Upper lobe of left lung (tissue), 4 donors: ENCODE measurements around the gene PNPLA2.

Experiments
- CTCF ChIP-seq, 6 experiments: fragments of 450-650 bp in 4 of 6; fragments of 200-600 bp in 2 of 6; sonication (generic) in 2 of 6; IDR thresholded peaks; one replicate each; pipeline ENCODE4 v1.5.1; 2016 to 2019; ENCODE audit warnings: antibody characterized with exemption in 6 of 6
- EP300 ChIP-seq, 4 donors: sonication (generic); formaldehyde crosslinking; IDR thresholded peaks; one replicate each; pipeline ENCODE4 v1.5.1; 2017; ENCODE audit warnings: antibody characterized with exemption in 4 of 4, control low read depth in 2 of 4
- POLR2A ChIP-seq, 4 donors: fragments of 450-650 bp; IDR thresholded peaks; one replicate each; pipeline ENCODE4 v1.5.1; 2016 to 2017; ENCODE audit warnings: antibody characterized with exemption in 4 of 4, mild to moderate bottlenecking in 2 of 4
- POLR2AphosphoS5 ChIP-seq, 2 donors: sonication (generic); formaldehyde crosslinking; IDR thresholded peaks; one replicate each; pipeline ENCODE4 v1.5.1; 2017; ENCODE audit warnings: antibody characterized with exemption in 2 of 2

GRCh38 chr11:865462-866430 is 47.0 kb downstream of the PNPLA2 start:
- TF ChIP-seq CTCF (IDR thresholded peaks at IDR 0.05) (no peak), POLR2A (IDR thresholded peaks at IDR 0.05) (no peak), POLR2AphosphoS5 (IDR thresholded peaks at IDR 0.05) (no peak), EP300 (IDR thresholded peaks at IDR 0.05) (no peak)
